ENCODE results near the gene IFNAR1. TPM values are rescaled to one million over a fixed set of nuclear protein-coding genes. Genes with fewer than 3 reads are reported as not detected.

The IFNAR1 gene
- total RNA-seq = 8.6 and 8.8 TPM in 2 replicates

DNA sequence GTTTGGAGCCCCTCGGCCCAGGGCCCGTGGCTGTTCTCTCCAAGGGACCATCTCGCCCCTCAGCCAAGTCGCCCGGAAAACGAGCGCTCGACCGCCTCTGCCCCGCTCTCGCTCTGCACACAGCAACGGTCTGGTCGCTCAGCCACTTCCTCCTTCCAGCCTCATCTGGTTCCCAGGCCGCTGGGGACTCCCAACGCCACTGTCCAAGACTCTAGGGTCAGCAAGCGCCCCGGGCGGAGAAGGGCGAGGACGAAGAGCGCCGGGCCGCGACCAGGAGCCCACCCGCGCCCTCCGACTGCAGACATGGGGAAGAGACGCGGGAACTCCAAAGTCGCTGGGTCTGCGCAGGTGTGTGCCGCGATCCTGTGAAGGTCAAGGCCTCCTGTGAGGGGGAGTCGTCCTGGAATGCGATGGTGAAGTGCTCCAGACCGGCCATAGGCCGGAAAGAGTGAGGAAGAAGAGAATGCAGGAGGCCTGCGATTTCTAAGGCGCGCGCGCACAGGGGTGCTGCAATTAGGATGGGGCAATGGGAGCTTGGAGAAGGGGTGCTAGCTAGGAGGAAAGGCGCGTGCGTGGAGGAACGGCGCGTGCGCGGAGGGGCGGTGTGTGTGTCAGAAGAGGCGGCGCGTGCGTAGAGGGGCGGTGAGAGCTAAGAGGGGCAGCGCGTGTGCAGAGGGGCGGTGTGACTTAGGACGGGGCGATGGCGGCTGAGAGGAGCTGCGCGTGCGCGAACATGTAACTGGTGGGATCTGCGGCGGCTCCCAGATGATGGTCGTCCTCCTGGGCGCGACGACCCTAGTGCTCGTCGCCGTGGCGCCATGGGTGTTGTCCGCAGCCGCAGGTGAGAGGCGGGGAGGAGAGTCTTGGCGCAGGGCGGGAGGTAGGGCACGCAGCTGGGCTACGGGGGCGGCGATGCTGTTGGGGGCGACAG, at the start of gene IFNAR1:
TSS of gene IFNAR1 (plus strand) at position 680 of the 931 bp plus-strand sequence. CDS start at position 766, 86 bp downstream.
- TF ChIP-seq, protein P1, sequence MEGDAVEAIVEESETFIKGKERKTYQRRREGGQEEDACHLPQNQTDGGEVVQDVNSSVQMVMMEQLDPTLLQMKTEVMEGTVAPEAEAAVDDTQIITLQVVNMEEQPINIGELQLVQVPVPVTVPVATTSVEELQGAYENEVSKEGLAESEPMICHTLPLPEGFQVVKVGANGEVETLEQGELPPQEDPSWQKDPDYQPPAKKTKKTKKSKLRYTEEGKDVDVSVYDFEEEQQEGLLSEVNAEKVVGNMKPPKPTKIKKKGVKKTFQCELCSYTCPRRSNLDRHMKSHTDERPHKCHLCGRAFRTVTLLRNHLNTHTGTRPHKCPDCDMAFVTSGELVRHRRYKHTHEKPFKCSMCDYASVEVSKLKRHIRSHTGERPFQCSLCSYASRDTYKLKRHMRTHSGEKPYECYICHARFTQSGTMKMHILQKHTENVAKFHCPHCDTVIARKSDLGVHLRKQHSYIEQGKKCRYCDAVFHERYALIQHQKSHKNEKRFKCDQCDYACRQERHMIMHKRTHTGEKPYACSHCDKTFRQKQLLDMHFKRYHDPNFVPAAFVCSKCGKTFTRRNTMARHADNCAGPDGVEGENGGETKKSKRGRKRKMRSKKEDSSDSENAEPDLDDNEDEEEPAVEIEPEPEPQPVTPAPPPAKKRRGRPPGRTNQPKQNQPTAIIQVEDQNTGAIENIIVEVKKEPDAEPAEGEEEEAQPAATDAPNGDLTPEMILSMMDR (conservative IDR thresholded peaks at IDR 0.05; ENCODE audit: low read depth, low read length) = no peak
- peak within 1 kb of the TSS; percentile 94 for H3K4me3 ChIP-seq (ENCODE audit: low read depth, low read length)
- peak; percentile 61 for DNase-seq (ENCODE audit: low read depth)

DNA sequence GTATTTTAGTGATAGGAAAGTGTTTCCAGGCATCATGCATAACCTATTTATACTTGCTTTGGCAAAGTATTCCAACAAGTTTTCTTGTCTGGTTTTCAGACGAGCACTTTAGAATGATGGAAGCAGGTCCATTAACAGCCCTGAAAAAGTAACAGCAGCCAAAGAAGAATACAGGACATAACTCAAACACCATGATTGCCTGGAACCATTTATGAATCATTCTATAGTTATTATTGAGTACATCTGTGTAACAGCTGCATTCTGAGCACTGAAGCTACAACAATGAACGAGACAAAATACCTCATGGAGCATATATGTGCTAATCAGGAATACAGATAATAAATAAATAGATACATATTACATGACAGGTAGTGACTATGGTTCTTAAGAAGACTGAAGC, 46.0 kb upstream of the IFNAR1 start:
- no peak overlapping the region for H3K4me3 ChIP-seq (ENCODE audit: low read depth, low read length)
- no peak for DNase-seq (ENCODE audit: low read depth)
- TF ChIP-seq, protein P1 (conservative IDR thresholded peaks at IDR 0.05; ENCODE audit: low read depth, low read length) = no peak

DNA sequence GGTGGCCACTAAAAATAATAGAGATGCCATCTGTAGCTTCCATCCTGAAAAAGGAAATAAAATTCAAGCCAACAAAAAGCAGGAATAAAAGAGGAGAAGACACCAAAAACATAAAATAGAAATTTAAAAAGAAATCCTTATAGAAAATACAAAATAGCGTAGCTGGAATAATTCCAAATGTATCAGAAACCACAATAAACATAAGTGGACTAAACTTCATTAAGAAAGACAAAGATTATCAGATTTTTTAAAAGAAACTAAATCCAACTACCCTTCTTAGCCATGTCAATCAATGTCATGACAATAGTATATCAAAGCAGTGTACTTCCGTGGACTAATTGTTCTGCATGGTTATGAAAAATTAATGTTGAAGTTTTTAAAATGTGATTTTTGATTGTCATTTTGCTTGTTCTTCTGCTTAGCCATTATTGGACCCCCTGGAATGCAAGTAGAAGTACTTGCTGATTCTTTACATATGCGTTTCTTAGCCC, 45.4 kb upstream of the IFNAR1 start:
- H3K4me3 ChIP-seq (ENCODE audit: low read depth, low read length) = no peak overlapping the region
- DNase-seq (ENCODE audit: low read depth) = no peak
- TF ChIP-seq, protein P1 (conservative IDR thresholded peaks at IDR 0.05; ENCODE audit: low read depth, low read length) = no peak

DNA sequence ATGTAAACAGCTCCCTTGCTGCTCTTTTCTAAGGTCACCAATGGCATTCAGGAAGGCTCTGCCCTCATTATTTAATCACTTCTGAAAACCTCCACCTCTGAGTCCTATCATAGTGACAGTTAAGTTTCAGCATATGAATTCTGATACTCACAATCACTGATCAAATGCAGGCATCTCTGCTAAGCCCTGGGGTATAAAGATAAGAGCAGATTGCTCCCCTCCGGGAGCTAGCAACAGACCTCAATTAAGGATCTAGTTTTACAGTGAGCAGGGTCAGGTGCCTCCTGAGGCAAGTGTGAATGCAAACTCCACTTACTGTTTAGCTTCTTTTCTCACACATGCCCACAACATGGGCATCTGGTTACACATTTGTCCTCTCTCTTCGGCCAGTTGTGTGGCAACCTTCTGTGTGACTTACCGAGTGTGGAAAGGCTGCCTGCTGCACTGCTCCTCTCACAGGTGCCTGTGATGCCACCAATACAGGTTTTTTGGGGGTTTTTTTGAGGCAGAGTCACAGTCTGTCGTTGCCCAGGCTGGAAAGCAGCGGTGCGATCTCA, 43.6 kb upstream of the IFNAR1 start:
- H3K4me3 ChIP-seq (ENCODE audit: low read depth, low read length) = no peak overlapping the region
- TF ChIP-seq, protein P1 (conservative IDR thresholded peaks at IDR 0.05; ENCODE audit: low read depth, low read length) = no peak
- no peak for DNase-seq (ENCODE audit: low read depth)

DNA sequence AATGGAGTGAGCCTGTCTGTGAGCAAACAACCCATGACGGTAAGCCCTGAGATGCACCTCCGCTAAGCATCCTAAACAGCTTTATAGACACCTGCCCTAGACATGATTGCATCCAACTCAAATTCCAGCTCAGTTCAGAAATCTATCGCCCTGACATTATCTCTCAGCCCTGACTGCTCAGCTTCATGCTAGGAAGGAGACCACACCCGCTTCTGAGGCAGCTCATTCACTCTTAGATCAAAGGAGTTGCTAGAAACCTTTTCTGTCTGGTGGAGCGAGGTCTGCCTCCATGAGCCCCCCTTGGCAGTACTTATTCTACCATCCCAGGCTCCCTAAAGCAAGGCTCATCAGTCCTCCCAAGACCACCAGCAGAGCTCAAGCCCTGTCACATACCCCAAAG, 41.6 kb upstream of the IFNAR1 start:
- TF ChIP-seq, protein P1 (conservative IDR thresholded peaks at IDR 0.05; ENCODE audit: low read depth, low read length) = no peak
- no peak for DNase-seq (ENCODE audit: low read depth)

DNA sequence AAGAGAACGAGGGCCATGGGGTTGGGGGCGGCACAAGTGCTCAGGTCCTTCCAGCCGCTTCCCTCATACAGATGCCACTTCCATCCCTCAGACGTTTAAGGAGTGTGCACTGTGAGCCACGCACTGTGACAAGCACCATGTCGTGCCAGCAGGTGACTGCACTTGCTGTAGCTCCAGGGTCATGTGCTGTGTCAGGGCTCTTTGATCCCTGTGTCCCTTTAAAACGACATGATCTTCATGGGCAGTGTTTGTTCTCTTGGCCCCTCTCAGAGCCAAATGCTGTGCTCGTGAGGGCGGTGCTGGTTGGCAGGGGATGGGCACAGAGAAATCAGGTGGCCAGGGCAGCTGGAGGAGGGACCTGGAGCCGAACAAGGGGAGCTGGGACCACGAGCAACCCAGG, 38.7 kb upstream of the IFNAR1 start:
- no peak for DNase-seq (ENCODE audit: low read depth)
- H3K4me3 ChIP-seq (ENCODE audit: low read depth, low read length) = no peak overlapping the region
- TF ChIP-seq, protein P1 (conservative IDR thresholded peaks at IDR 0.05; ENCODE audit: low read depth, low read length) = no peak

More for the DNA sequence above, 41.6 kb upstream of the IFNAR1 start:
- H3K4me3 ChIP-seq (ENCODE audit: low read depth, low read length) = no peak overlapping the region

Measured in epithelial cell of proximal tubule (primary cell).